HepG2 (cell line): ENCODE measurements around the gene CACNA2D1. TPM values are rescaled to one million over a fixed set of nuclear protein-coding genes. Genes with fewer than 3 reads are reported as not detected.
A peak's percentile ranks its signal among the peaks of the same experiment; 100 is the strongest.

Experiments
- ATAC-seq: fragments of 200-7000 bp; cut with Tn5 transposase; 3 replicates; pipeline ENCODE4 v1.9.1; 2020; ENCODE audit warnings: mild to moderate bottlenecking, moderate library complexity
- BruUV-seq: library from RNA; stranded (reverse); fragments of 400-500 nt; replicated peaks from 2 replicates; lab custom pipeline; 2021; lab: Mats Ljungman, UMichigan
- CTCF ChIA-PET: fragments of 300-600 bp; formaldehyde crosslinking; extraction: SDS; loops from one replicate; lab custom pipeline; 2021; ENCODE audit warnings: low total read pairs, inconsistent platforms, low intra/inter-chr PET ratio; lab: Yijun Ruan, JAX
- POLR2A ChIA-PET: fragments of 350-600 bp; sonication (Branson Sonifier 250); formaldehyde crosslinking; loops from one replicate; lab custom pipeline; 2020; ENCODE audit warnings: antibody characterized with exemption, inconsistent platforms; lab: Yijun Ruan, JAX
- DNase-seq: peaks from one replicate; pipeline ENCODE4 v3.0.0-alpha.2; 2015; ENCODE audit warnings: low spot score
- FAIRE-seq: peaks from 3 replicates; lab custom pipeline; 2011; peaks lifted over from hg19 to GRCh38; lab: Jason Lieb, UNC
- H2AFZ ChIP-seq: one replicate; pipeline ENCODE4 v1.6.1; 2011; ENCODE audit warnings: low read length, inconsistent platforms
- H3K27ac ChIP-seq: fragments of 300-600 bp; 3 replicates; pipeline ENCODE4 v1.8.0; 2011; ENCODE audit warnings: mixed run types, mild to moderate bottlenecking, mixed read lengths, low read length, inconsistent platforms; ENCODE audit not compliant: insufficient read depth; ENCODE audit errors: extremely low read length
- H3K27me3 ChIP-seq, 2 experiments: fragments of 200-600 bp in 1 of 2; 2 replicates in 1 of 2; 3 replicates in 1 of 2; pipeline versions ENCODE4 v1.6.0 to v1.8.0; 2011; ENCODE audit warnings: low read length in 2 of 2, mild to moderate bottlenecking in 2 of 2, moderate library complexity in 2 of 2, inconsistent platforms in 1 of 2; ENCODE audit not compliant: insufficient read depth in 2 of 2, control insufficient read depth in 1 of 2
- H3K36me3 ChIP-seq, 2 experiments: fragments of 200-600 bp in 1 of 2; replicated peaks in 1 of 2; 2 replicates in 1 of 2; 3 replicates in 1 of 2; pipeline versions ENCODE4 v1.5.1 to v1.8.0; 2011; ENCODE audit warnings: low read length in 2 of 2, inconsistent platforms in 1 of 2; ENCODE audit not compliant: insufficient read depth in 2 of 2, control insufficient read depth in 1 of 2
- H3K4me1 ChIP-seq: 2 replicates; pipeline ENCODE4 v1.5.1; 2012; ENCODE audit warnings: low read length, inconsistent platforms; ENCODE audit not compliant: insufficient read depth
- H3K4me2 ChIP-seq: 2 replicates; pipeline ENCODE4 v1.6.0; 2011; ENCODE audit warnings: low read depth, low read length, inconsistent platforms
- H3K4me3 ChIP-seq, 3 experiments: fragments of 200-600 bp in 1 of 3; sonication (generic), shearing (Covaris generic) in 1 of 3; replicated peaks in 1 of 3; 2 replicates each; pipeline ENCODE4 v1.5.1; 2011 to 2016; ENCODE audit warnings: low read length in 3 of 3, inconsistent platforms in 2 of 3, low read depth in 2 of 3, mild to moderate bottlenecking in 2 of 3, control low read depth in 1 of 3, mixed read lengths in 1 of 3; ENCODE audit not compliant: insufficient read depth in 1 of 3
- H3K79me2 ChIP-seq: one replicate; pipeline ENCODE4 v1.6.1; 2011; ENCODE audit warnings: low read length, inconsistent platforms; ENCODE audit not compliant: insufficient read depth
- H3K9ac ChIP-seq: 2 replicates; pipeline ENCODE4 v1.6.0; 2011; ENCODE audit warnings: mild to moderate bottlenecking, low read depth, low read length, inconsistent platforms; ENCODE audit not compliant: insufficient read depth
- H3K9me3 ChIP-seq: 2 replicates; pipeline ENCODE4 v1.5.1; 2012; ENCODE audit warnings: mild to moderate bottlenecking, low read length
- H4K20me1 ChIP-seq: 2 replicates; pipeline ENCODE4 v1.6.0; 2011; ENCODE audit warnings: inconsistent platforms, mild to moderate bottlenecking, low read length, moderate library complexity; ENCODE audit not compliant: insufficient read depth
- ATAD3A ChIP-seq: sonication (generic); formaldehyde crosslinking; IDR thresholded peaks from 2 replicates; pipeline ENCODE4 v1.4.0; 2020; ENCODE audit warnings: missing genetic modification reagents
- CHD4 ChIP-seq: fragments of 200-600 bp; sonication (generic); IDR thresholded peaks from 2 replicates; pipeline ENCODE4 v1.7.0; 2017; ENCODE audit warnings: mild to moderate bottlenecking, low read length, borderline replicate concordance
- MED1 ChIP-seq: sonication (generic); formaldehyde crosslinking; IDR thresholded peaks from 2 replicates; pipeline ENCODE4 v1.4.0; 2020; ENCODE audit warnings: missing genetic modification reagents
- MIXL1 ChIP-seq: IDR thresholded peaks from 2 replicates; pipeline ENCODE4 v1.6.1; 2016
- MZF1 ChIP-seq: sonication (generic); formaldehyde crosslinking; IDR thresholded peaks from 2 replicates; pipeline ENCODE4 v1.8.1; 2023; ENCODE audit warnings: mild to moderate bottlenecking, missing genetic modification reagents, borderline replicate concordance
- NFE2 ChIP-seq: sonication (generic); formaldehyde crosslinking; IDR thresholded peaks from 2 replicates; pipeline ENCODE4 v1.4.0; 2020; ENCODE audit warnings: missing genetic modification reagents
- ONECUT2 ChIP-seq: sonication (generic); formaldehyde crosslinking; IDR thresholded peaks from 2 replicates; pipeline ENCODE4 v1.4.0; 2020; ENCODE audit warnings: missing genetic modification reagents
- PAX8 ChIP-seq: sonication (generic); formaldehyde crosslinking; IDR thresholded peaks from 2 replicates; pipeline ENCODE4 v1.8.0; 2022; ENCODE audit warnings: mild to moderate bottlenecking, missing genetic modification reagents, borderline replicate concordance
- RAD21 ChIP-seq: fragments of 450-650 bp; formaldehyde crosslinking; IDR thresholded peaks from 2 replicates; pipeline ENCODE4 v1.5.0; 2020; ENCODE audit warnings: mild to moderate bottlenecking
- SMC3 ChIP-seq: IDR thresholded peaks from 2 replicates; pipeline ENCODE4 v1.6.1; 2011; ENCODE audit warnings: low read length, improper control_type of control experiment
- STAG1 ChIP-seq: sonication (generic); formaldehyde crosslinking; IDR thresholded peaks from 2 replicates; pipeline ENCODE4 v1.4.0; 2020; ENCODE audit warnings: missing genetic modification reagents
- SUZ12 ChIP-seq: fragments of 150-350 bp; IDR thresholded peaks from 2 replicates; pipeline ENCODE4 v1.6.1; 2014; ENCODE audit warnings: low read depth, low read length
- ZFP90 ChIP-seq: sonication (generic); formaldehyde crosslinking; IDR thresholded peaks from 2 replicates; pipeline ENCODE4 v1.8.0; 2022; ENCODE audit warnings: missing genetic modification reagents, mild to moderate bottlenecking, inconsistent platforms, borderline replicate concordance
- ZNF20 ChIP-seq: sonication (generic); formaldehyde crosslinking; IDR thresholded peaks from 2 replicates; pipeline ENCODE4 v1.4.0; 2020; ENCODE audit warnings: mild to moderate bottlenecking, moderate library complexity, missing genetic modification reagents
- ZNF3 ChIP-seq: IDR thresholded peaks from 2 replicates; pipeline ENCODE4 v1.7.0; 2017; ENCODE audit warnings: inconsistent platforms
- ZNF792 ChIP-seq: IDR thresholded peaks from 2 replicates; pipeline ENCODE4 v1.6.1; 2016
- WGBS: methylation state at CpG from one replicate; pipeline ENCODE4 v1.1.6; 2017; ENCODE audit warnings: low lambda C conversion rate; 5-methylcytosine and 5-hydroxymethylcytosine counted together
- in situ Hi-C: cut with HindIII; loops from 2 replicates; pipeline ENCODE4 v1.10.0; 2017; ENCODE audit warnings: low pct_unique_long_range_greater_than_20kb; ENCODE audit not compliant: extremely low pct_ligation_motif_present
- intact Hi-C: fragments of 100-400 bp; cut with micrococcal nuclease; formaldehyde crosslinking; loops from one replicate; pipeline ENCODE4 v1.10.0; 2022; ENCODE audit not compliant: unreplicated experiment
- polyA plus RNA-seq, 8 experiments: library from polyadenylated mRNA; depleted of rRNA in 3 of 8; stranded (reverse) in 7 of 8; unstranded in 1 of 8; fragments of >200 nt; fragmentation: Illumina TruSeq in 4 of 8; extraction: Trizol in 4 of 8; gene quantifications; 2 replicates each; pipeline versions ENCODE4 v1.2.1 to v1.2.3, GENCODE V29; 2011 to 2016; ENCODE audit warnings: low read depth in 4 of 8, missing spikeins in 1 of 8, mixed read lengths in 1 of 8; ENCODE audit not compliant: insufficient read depth in 1 of 8
- total RNA-seq, 5 experiments: library from RNA; depleted of rRNA; stranded (reverse); fragments of >200 nt; fragmentation: Illumina TruSeq; extraction: Trizol; gene quantifications; 2 replicates each; pipeline ENCODE4 v1.2.3, GENCODE V29; 2016; ENCODE audit warnings: low read depth in 1 of 5
- TF ChIP-seq, protein P1 (sequence below): sonication (generic); formaldehyde crosslinking; IDR thresholded peaks from 2 replicates; pipeline ENCODE4 v1.5.0; 2020; ENCODE audit warnings: missing genetic modification reagents
- TF ChIP-seq, protein P2 (sequence below): sonication (generic); formaldehyde crosslinking; IDR thresholded peaks from 2 replicates; pipeline ENCODE4 v1.5.0; 2020; ENCODE audit warnings: mild to moderate bottlenecking, missing genetic modification reagents, moderate library complexity

CACNA2D1 gene
- total and polyA plus RNA-seq, 2 of the 13 experiments (the other 11 are each of a cell fraction or from before 2014, with no cell fraction given), result not detected

DNA sequence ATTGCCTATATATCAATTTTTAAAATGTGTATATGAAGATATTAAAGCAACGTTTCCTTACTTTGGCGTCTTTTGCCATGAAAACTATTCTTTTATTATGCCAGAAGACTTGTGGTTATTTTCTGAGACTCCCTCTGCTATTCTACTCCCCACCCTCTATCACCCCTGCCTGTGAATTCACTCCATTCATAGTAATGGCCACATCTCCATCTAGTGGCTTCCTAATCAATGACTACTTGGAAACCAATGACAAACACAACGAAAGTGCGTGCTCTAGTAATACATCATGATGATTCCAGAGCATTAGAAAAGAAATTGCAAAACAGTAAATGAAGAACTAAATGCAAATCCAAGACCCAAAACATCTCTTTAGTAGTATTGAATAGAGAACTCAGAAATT, 487.1 kb downstream of the CACNA2D1 start:
- no peak overlapping the region for H3K4me2 ChIP-seq
- no TSS peak for BruUV-seq
- no peaks in the 10 kb centered on the region for H4K20me1 ChIP-seq
- TF ChIP-seq MZF1 (CRISPR knock-in tag) (no peak), PAX8 (no peak), CHD4 (no peak), ATAD3A (CRISPR knock-in tag) (no peak), STAG1 (CRISPR knock-in tag) (peak; percentile 80), SMC3 (peak; percentile 63; the same call in 1 of the 2 replicates), ZNF792 (CRISPR knock-in tag) (no peak), MIXL1 (CRISPR knock-in tag) (peak; percentile 46; the same call in 1 of the 2 replicates), MED1 (CRISPR knock-in tag) (no peak), RAD21 (CRISPR knock-in tag) (peak; percentile 57; the same call in 1 of the 2 replicates), SUZ12 (no peak), ONECUT2 (CRISPR knock-in tag) (no peak), ZNF3 (CRISPR knock-in tag) (no peak), NFE2 (CRISPR knock-in tag) (no peak), ZNF20 (CRISPR knock-in tag) (no peak), ZFP90 (CRISPR knock-in tag) (no peak)
- TF ChIP-seq, protein P1, sequence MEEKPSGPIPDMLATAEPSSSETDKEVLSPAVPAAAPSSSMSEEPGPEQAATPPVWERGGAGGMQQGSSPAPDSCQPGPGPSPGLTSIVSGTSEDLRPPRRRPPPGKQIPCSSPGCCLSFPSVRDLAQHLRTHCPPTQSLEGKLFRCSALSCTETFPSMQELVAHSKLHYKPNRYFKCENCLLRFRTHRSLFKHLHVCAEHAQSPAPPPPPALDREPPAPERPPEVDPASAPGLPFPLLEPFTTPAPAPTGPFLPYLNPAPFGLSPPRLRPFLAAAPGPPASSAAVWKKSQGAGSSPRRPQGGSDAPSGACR (CRISPR knock-in tag), result no peak
- TF ChIP-seq, protein P2, sequence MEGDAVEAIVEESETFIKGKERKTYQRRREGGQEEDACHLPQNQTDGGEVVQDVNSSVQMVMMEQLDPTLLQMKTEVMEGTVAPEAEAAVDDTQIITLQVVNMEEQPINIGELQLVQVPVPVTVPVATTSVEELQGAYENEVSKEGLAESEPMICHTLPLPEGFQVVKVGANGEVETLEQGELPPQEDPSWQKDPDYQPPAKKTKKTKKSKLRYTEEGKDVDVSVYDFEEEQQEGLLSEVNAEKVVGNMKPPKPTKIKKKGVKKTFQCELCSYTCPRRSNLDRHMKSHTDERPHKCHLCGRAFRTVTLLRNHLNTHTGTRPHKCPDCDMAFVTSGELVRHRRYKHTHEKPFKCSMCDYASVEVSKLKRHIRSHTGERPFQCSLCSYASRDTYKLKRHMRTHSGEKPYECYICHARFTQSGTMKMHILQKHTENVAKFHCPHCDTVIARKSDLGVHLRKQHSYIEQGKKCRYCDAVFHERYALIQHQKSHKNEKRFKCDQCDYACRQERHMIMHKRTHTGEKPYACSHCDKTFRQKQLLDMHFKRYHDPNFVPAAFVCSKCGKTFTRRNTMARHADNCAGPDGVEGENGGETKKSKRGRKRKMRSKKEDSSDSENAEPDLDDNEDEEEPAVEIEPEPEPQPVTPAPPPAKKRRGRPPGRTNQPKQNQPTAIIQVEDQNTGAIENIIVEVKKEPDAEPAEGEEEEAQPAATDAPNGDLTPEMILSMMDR (CRISPR knock-in tag), result peak; percentile 74
- H3K79me2 ChIP-seq, result no peaks in the 10 kb centered on the region
- DNase-seq (peak; percentile 39), FAIRE-seq (peak; percentile 23), ATAC-seq (peak; percentile 94)
- no peaks in the 10 kb centered on the region for H3K4me1 ChIP-seq
- no peaks in the 10 kb centered on the region for H3K36me3 ChIP-seq
- no peak overlapping the region for H2AFZ ChIP-seq
- H3K4me3 ChIP-seq, result no peak overlapping the region
- H3K9me3 ChIP-seq, result no peaks in the 10 kb centered on the region
- H3K9ac ChIP-seq, result no peak overlapping the region
- POLR2A ChIA-PET, result no interaction called here
- intact Hi-C loops (loop anchor here (1.0 to 5.0 kb wide), 3 partner anchors 429 to 474 kb away; no protein-coding TSS in a partner anchor), in situ Hi-C loops (loop anchor here (5.0 kb wide), 1 partner anchor 454 kb away; no protein-coding TSS in a partner anchor)
- CTCF ChIA-PET, result interaction anchor here (0.7 to 1.5 kb wide), 3 partner anchors 429 to 474 kb away, joined by 3 to 10 read pairs (median 10); no protein-coding TSS in a partner anchor
- no peaks in the 10 kb centered on the region for H3K27me3 ChIP-seq
- no peak overlapping the region for H3K27ac ChIP-seq
- 0% methylated on average over 4 of the region's 4 CpGs for WGBS
